Stimulated activated CD8-positive, alpha-beta memory T cell treated with anti-CD3 and anti-CD28 coated beads, Interleukin-15, amount 100 ng/mL, for 1 hour (primary cell): ENCODE data around the gene MBP.
A peak's percentile ranks its signal among the peaks of the same experiment; 100 is the strongest.

Source experiments
- DNase-seq: peaks from one replicate; pipeline ENCODE4 v3.0.0-alpha.2; 2020; ENCODE audit warnings: low read depth

MBP gene

DNA sequence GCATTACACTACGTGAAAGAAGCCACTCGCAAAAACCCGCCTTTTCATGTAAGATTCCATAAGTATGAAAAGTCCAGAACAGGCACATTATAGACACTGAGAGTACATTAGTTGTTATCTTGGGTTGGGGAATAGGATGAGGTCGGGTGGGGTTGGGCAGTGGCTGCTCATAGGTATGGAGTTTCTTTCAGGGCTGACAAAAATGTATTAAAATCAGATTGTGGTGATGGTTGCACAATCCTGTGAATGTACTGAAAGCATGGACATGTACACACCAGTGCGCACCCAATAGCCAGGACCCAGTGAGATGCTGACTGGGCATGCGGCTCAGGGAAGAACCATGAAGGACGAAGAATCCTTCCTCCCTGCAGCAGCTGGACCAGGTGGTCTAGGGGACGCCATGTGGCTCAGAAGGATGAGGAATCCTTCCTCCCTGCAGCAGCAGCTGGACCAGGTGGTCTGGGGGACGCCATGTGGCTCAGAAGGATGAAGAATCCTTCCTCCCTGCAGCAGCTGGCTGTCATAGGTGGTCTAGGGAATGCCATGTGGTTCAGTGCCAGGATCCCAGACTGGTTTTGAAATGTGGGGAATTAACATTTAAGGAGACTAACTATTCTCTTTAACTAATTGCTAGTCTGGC is 50.1 kb downstream of the MBP start:
- no peak for DNase-seq

DNA sequence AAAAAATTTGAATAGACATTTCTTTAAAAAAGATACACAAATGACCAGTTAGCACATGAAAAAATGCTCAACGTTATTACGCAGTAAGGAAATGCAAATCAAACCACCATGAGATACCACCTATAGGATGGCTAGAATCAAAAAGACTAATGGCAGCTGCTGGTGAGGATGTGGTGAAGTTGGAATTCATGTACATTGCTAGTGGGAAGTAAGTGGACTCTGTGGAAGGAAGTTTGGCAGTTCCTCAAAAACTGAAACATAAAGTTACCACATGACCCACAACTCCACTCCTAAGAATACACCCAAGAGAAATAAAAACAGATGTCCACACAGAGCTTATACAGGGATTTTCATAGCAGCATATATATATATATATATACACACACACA is 51.2 kb downstream of the MBP start:
- DNase-seq = no peak

- DNase-seq = no peak
Measured at GRCh38 chr18:77079954-77080682, 52.5 kb downstream of the MBP start.

GRCh38 chr18:77079088-77079487 is 53.5 kb downstream of the MBP start:
- DNase-seq = no peak

- DNase-seq = no peak
Measured at GRCh38 chr18:77078690-77079070, 53.9 kb downstream of the MBP start.

GRCh38 chr18:77077941-77078689 is 54.5 kb downstream of the MBP start:
- DNase-seq = no peak

DNA sequence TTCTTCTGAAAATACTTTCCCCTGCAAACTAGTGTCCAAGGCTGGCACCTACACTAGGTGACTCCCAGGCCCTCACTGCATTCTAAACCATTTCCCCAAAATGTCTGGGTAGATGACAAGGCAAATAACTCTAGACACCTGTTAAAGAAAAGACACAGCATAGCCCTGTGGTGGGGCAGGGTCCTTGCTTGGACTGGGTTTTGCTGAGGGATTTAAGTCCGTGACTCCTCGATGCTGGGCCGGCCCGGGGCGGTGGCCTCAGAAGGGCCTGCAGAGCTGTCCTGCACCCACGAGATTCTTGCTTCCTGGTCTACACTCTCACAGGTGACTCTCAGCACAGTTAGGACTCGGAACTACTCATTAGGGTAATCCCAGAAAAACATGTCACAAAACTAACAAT is 55.2 kb downstream of the MBP start:
- DNase-seq = no peak

DNA sequence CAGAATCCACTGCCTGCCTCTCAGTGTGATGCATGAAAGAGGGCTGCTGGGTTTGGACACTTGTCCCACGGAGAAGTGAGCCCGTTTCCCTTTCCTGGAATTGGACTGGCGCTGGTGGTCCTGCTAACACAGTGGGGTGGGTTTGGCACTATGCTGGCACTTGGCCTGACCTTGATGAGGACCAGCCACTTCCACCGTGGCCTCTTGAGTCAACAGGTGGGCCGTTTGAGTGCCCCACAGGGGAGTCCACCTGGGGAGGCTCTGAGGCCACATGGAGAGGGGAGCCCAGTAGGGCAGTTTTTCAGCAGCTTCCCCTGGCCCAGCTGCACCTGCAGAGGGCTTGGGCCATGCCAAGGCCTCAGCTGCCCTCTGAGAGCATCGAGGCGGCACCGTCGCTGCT is 56.5 kb downstream of the MBP start:
- DNase-seq = no peak

- DNase-seq = no peak
Measured at GRCh38 chr18:77074431-77074830, 58.2 kb downstream of the MBP start.

- no peak for DNase-seq
Measured at GRCh38 chr18:77073336-77074093, 59.1 kb downstream of the MBP start.

DNA sequence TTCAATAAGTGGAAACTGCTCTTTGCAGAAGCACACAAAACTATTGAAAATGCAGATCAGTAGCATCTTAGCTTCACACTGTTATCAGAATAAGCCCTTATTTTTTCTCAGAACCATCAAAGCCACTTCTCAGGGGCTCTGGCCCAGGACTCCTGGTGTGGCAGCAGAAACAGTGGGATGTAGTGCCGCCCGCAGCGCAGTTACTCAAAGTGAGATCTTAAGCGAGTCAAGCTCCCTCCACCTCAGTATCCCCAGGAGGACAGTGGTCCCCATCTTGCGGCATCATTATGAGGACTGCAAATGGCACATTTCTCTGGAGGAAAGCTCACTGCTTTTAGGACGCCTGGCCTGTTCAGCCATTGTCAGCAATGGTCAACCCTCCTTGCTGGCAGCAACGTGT is 60.0 kb downstream of the MBP start:
- no peak for DNase-seq

- no peak for DNase-seq
Measured at GRCh38 chr18:77071711-77072292, 60.8 kb downstream of the MBP start.

DNA sequence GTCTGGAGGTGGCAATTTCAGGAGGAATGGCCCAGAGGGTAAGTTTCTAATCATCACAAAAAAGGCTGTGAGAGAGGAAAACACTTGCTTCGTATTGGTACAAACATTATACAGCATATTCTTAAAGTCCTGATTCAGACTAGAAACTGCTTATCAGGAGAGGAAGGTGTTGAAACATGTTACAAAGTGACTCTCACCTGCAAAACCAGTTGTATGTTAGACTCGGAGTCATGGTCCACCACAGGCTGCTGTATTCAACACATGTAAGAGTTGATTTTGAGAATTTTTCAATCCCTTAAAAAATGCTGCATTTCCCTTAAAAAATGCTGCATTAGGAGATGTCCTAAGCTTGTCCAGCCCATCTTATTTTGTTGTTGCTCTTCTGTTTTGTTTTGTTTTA is 61.5 kb downstream of the MBP start:
- no peak for DNase-seq

DNA sequence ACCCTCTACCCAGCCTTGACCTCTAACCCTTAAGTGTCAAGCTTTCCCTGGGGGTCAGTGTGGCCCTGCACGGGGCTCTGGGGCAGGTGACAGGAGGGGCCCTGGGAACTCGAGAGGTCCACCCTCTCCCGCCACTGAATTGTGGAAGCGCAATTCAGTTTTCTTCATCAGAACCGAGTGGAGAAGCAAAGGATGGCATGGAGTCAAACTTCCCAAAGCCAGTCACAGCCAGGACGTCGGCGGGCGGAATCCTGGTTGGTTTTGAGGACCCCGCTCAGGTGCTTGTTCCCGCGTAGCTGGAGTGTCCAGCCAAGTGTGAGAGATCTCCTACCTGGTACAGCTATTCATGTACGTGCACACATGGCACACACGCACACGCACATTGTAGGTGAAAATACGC is 62.0 kb downstream of the MBP start:
- DNase-seq = no peak

DNA sequence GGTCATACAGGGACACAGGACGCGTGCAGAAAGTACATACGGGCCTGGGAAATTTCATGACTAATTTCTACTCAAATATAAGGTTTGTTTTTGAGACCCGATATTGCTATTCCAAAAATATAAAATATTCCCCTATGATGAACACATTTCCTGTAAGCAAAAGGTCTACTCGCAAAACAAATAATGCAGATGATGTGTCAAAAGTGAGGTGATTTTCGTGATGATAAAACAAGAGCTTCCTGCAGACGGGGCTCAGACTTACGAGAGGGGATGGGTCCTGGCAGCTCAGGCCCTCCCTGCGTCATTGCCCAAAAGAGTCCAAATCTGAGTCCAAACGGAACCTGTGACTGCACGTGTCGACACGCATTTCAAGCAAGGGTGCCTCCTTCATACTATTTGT is 62.7 kb downstream of the MBP start:
- DNase-seq = no peak

DNA sequence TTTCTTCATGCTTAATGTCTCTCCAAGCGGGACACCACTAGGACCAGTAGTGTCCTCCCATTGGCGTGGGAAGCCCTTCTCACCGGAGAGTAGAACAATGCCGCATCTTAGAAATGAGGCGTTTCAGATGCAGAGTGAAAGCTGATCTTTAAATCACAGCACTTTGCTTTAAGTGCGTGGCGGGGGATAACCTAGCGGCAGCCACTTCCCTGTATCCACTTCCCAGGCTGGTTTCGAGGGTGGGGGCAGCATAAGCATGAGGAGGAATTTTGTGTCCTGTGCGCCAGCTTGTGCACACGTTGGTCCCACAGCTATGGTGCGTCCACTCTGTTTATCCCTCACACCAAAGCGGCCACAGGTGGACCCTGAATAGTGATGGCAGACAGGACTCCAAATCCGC is 63.1 kb downstream of the MBP start:
- DNase-seq = no peak

DNA sequence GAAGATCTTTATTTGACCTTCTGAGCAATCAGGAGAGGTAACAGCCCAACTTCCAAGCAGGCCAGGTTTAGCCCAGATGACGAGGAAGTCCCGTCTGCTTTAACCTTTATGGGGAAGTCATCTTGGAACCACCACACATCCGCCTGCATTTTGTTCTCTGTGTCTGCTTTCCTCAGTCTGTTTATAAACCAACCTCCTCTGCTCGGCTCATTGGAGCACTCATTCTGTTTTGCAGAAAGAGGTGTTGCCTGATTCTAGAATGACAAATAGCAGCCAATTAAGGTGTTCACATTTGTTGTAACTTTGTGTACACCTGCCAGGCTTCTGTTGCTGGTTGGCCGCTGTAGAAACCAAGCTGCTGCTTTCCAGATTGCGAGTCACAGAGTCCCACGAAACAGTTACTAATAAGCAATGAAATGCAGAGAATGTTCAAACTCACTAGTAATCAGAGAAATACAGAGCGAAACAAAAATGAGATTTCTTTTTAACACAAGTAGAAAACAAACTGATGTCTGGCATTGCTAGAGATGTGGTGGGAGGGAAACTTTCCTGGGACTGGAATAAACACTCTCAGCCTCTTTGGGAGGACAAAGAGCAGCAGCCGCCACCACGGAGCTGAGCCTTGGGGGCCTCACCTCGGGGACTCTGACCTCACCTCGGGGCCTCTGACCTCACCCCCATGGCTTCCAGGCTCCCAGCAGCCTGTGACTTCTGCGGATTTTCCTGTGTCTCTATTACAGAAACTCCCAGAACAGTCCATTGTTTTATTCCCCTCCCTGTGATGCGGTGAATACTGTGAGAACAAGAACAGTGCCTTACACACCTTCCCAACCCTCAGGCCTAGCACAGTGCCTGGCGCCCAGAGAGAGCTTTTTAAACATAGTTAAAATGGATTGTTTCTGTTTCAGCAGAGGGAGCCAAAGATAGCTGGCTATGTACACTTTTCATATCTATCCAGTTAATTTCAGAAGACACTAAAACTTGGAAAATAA is 64.0 kb downstream of the MBP start:
- no peak for DNase-seq

DNA sequence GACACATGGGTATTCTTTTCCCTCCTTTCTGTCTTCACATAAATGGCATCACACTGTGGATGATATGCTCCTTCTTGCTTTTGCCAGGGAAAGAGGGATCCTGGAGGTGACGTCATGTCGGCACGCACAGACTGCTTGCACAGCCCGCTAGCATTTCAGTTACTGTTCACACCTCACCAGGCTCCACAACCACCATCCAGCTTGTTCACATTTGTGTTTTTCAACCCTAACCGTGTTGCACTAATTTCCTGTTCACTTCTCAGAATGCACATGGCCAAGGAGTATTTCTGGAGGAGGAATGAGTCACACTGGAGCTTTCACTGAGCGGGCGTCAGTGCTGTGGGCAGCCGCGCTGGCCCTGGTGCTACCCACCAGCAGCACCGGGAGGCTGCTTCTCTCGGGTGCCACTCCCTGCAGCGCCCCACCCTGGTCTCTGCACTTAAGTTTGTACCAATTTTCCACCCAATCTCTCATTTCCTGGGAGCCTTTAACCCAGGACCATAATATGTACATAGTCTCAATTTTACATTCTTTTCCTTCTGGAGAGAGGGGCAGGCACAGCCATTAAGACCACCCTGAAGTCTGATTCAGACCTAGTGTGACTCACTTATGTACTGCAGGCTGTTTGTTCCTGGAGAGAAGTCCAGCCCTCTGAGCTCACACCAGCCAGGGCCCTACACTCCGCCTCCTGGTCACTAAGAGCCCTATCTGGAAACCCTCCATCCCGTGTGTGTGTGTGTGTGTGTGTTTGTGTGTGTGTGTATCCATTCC is 65.1 kb downstream of the MBP start:
- peak; percentile 46 for DNase-seq

DNA sequence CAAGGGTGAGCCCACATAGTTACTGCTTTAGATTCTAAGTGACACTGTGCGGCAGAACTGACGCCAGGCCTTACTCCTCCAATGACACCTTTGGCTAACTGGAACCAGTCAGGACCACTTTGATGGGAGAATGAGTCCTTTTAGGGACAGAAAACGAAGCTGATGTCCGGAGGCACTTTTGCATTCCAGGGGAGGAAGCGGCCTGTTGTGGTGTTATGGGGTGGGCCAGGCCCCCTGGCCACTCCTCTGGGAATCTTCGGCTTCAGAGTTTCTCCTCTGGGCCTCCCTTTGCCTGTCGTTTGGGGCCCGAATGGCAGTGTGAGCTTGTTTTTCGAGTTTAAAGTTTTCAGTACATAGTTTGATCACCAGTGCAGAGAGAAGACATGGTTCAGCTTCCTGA is 65.9 kb downstream of the MBP start:
- DNase-seq = no peak

DNA sequence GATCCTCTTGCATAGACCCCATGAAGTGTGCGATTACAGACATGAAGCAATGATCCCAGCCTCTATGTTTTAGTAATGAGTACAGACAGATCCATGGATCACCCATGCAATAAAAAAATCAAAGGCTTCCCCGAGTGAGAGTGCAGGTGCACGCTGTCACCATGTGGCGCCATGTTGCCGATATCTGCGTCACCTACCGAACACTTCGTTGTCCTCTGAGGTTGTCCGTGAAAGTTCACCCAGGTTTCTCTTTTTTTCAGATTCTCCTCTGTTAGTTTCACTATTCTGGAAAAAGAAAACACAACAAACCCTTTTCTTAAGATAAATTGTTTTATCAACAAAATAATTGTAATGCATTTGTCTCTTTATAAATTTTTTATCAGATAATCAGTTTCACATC is 66.5 kb downstream of the MBP start:
- DNase-seq = no peak
